Measurements from ENCODE around the gene TBC1D9B.

The TBC1D9B gene

DNA sequence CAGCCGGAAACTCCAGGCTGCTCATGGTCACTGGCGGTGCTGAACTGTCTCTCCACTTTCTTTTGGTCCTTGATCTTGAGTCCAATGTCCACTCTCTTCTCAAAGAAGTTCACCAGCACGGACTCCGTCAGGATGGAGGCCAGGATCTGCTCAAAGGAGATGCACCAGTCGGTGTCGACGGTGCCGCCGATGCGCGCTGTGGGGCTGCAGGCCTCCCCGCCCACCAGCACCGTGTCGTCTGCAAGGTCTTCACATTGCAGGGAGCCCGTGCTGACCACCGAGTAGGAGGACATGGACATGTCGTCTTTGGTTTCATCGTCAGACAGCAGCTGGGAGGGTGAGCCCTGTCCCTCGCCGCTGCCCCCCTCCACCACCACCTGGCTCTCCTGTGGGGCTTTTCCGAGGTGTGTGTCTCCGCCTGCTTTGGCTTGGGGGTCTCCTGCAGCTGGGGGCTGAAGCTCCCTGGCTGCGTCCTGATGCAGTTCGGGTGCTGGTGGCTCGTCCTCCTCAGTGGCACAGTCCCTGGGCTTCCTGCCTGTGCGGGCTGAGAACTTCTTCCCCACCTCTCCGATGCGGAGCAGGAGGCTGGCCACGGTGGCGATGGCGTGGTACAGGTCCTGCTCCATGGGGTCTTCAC is 44.1 kb downstream of the TBC1D9B start:
- peaks cover 0 to 64% (median 58%) of the 10 kb centered on the region in 5 donors for H3K36me3 ChIP-seq (ENCODE audit: control insufficient read depth in 5 of 5, insufficient read depth in 5 of 5, low read length in 5 of 5)
- peaks cover 0 to 7% (median 5%) of the 10 kb centered on the region in 5 donors for H3K9me3 ChIP-seq (ENCODE audit: control insufficient read depth in 5 of 5, low read length in 5 of 5)
- H3K27ac ChIP-seq (ENCODE audit: low read depth, low read length), result no peak overlapping the region
- no peaks in the 10 kb centered on the region for H3K27me3 ChIP-seq (ENCODE audit: control insufficient read depth in 5 of 5, insufficient read depth in 4 of 5, low read length in 5 of 5)
- no peak overlapping the region for H3K4me3 ChIP-seq (ENCODE audit: low read depth in 1 of 5, low read length in 5 of 5)
- no peak overlapping the region for H3K9ac ChIP-seq (ENCODE audit: low read length in 5 of 5)
- H3K4me1 ChIP-seq (ENCODE audit: control insufficient read depth in 5 of 5, insufficient read depth in 5 of 5, low read length in 5 of 5), result peaks cover 0 to 20% (median 10%) of the 10 kb centered on the region in 5 donors

GRCh38 chr5:179862891-179863290 is 44.8 kb downstream of the TBC1D9B start:
- H3K27me3 ChIP-seq (ENCODE audit: control insufficient read depth in 5 of 5, insufficient read depth in 4 of 5, low read length in 5 of 5), result no peaks in the 10 kb centered on the region
- no peak overlapping the region for H3K4me3 ChIP-seq (ENCODE audit: low read depth in 1 of 5, low read length in 5 of 5)
- peaks cover 0 to 7% (median 5%) of the 10 kb centered on the region in 5 donors for H3K9me3 ChIP-seq (ENCODE audit: control insufficient read depth in 5 of 5, low read length in 5 of 5)
- no peak overlapping the region for H3K9ac ChIP-seq (ENCODE audit: low read length in 5 of 5)
- H3K27ac ChIP-seq (ENCODE audit: low read depth, low read length), result no peak overlapping the region
- peaks cover 0 to 27% (median 14%) of the 10 kb centered on the region in 5 donors for H3K4me1 ChIP-seq (ENCODE audit: control insufficient read depth in 5 of 5, insufficient read depth in 5 of 5, low read length in 5 of 5)
- H3K36me3 ChIP-seq (ENCODE audit: control insufficient read depth in 5 of 5, insufficient read depth in 5 of 5, low read length in 5 of 5), result peaks cover 0 to 58% (median 54%) of the 10 kb centered on the region in 5 donors

DNA sequence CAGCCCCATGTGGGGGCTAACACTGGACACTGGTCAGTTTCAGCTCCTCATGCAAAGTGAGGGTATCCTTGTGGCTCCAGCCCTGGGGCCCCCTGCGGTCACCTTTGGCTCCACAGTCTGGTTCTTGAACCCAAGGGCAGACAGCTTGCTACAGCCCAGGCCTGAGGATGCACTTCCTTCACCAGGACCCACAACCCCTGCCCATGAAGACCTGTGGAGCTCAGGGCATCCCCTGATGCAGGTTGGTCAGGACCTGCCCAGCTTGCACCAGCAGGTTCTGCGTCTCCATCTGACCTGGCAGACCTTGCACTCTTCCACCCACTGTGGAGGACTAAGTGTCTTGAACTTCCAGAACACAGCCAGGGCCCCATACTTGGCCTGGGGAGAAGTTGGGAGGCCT is 45.4 kb downstream of the TBC1D9B start:
- Histone ChIP-seq H3K36me3 (ENCODE audit: control insufficient read depth in 5 of 5, insufficient read depth in 5 of 5, low read length in 5 of 5) (peaks cover 0 to 53% (median 49%) of the 10 kb centered on the region in 5 donors), H3K4me3 (ENCODE audit: low read depth in 1 of 5, low read length in 5 of 5) (no peak overlapping the region), H3K9me3 (ENCODE audit: control insufficient read depth in 5 of 5, low read length in 5 of 5) (peaks cover 0 to 7% (median 5%) of the 10 kb centered on the region in 5 donors), H3K9ac (ENCODE audit: low read length in 5 of 5) (no peak overlapping the region), H3K27me3 (ENCODE audit: control insufficient read depth in 5 of 5, insufficient read depth in 4 of 5, low read length in 5 of 5) (no peaks in the 10 kb centered on the region), H3K27ac (ENCODE audit: low read depth, low read length) (no peak overlapping the region), H3K4me1 (ENCODE audit: control insufficient read depth in 5 of 5, insufficient read depth in 5 of 5, low read length in 5 of 5) (peaks cover 2 to 32% (median 20%) of the 10 kb centered on the region in 5 donors)

DNA sequence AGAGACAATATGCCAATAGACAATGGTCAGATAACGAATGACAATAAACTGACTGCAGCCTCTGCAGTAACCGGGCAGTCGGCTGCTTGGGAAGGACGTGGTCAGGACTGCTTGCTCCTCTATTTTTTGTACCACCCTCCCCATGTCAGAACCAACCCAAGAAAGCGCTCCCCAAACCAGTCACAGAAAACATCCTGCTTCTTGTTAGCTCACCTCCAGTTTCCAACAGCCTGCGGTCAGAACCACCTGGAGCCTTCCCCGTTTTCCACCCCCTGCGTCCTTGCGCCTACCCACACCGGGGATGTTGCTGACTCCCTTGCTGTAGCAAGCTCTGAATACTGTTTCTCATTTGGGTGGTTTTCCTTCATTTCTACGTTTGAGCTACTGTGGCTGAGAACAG is 47.4 kb downstream of the TBC1D9B start:
- Histone ChIP-seq H3K36me3 (ENCODE audit: control insufficient read depth in 5 of 5, insufficient read depth in 5 of 5, low read length in 5 of 5) (peaks cover 0 to 35% (median 33%) of the 10 kb centered on the region in 5 donors), H3K9ac (ENCODE audit: low read length in 5 of 5) (no peak overlapping the region), H3K9me3 (ENCODE audit: control insufficient read depth in 5 of 5, low read length in 5 of 5) (peaks cover 0 to 7% (median 5%) of the 10 kb centered on the region in 5 donors), H3K4me3 (ENCODE audit: low read depth in 1 of 5, low read length in 5 of 5) (no peak overlapping the region), H3K4me1 (ENCODE audit: control insufficient read depth in 5 of 5, insufficient read depth in 5 of 5, low read length in 5 of 5) (peaks cover 2 to 28% (median 21%) of the 10 kb centered on the region in 5 donors), H3K27me3 (ENCODE audit: control insufficient read depth in 5 of 5, insufficient read depth in 4 of 5, low read length in 5 of 5) (no peaks in the 10 kb centered on the region), H3K27ac (ENCODE audit: low read depth, low read length) (no peak overlapping the region)

DNA sequence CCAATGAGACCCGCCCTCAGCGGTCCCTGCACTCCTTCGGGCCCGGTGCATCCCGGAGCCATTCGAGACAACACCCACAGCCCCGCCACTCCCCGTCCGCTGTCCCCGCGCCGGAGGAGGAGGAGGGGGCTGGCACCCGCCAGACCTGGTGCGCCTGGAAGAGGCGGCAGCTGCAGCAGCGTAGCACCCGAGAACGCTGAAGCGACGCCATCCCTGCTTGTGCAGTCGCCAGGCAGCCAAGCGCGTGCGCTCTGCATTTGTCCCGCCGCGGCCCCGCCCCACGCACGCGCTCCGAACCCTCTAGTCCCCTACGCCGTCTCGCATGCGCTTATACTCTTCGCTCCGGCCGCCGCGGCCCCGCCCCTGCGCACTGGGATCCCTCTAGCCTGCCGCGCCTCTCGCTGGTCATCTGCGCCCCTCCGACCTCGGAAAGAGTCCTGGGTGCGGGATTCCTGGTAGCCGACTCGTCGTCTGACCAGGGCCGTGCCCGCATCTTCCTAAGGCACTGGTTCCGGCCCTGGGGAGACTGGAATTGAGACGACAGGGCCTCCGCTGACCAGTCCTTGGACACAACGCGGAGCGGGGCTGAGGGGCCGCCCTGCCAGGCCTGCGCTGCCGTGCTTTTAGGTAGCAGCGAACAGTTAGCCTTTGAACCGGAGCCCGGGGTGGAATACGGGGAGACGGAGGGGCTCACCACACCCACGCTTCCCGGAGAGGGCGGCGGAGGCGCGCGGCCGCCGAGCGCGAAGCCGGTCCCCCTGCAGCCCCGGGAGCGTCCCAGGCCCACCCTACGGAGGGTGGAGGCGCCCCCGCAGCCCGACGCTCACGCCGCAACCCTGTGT is 48.9 kb downstream of the TBC1D9B start, which contains the start of gene MRNIP:
MRNIP (minus strand) TSS at position 232 of the 842 bp plus-strand sequence; CDS start at position 211, 21 bp downstream.
- Histone ChIP-seq H3K4me3 (ENCODE audit: low read depth in 1 of 5, low read length in 5 of 5) (peak within 1 kb of the TSS; percentile 86 to 96 (median 93)), H3K9ac (ENCODE audit: low read length in 5 of 5) (peak within 1 kb of the TSS in 4 of 5 donors; percentile 77 to 88 (median 82)), H3K27me3 (ENCODE audit: control insufficient read depth in 5 of 5, insufficient read depth in 4 of 5, low read length in 5 of 5) (no peaks in the 10 kb centered on the region), H3K4me1 (ENCODE audit: control insufficient read depth in 5 of 5, insufficient read depth in 5 of 5, low read length in 5 of 5) (peaks cover 2 to 28% (median 21%) of the 10 kb centered on the region in 5 donors), H3K9me3 (ENCODE audit: control insufficient read depth in 5 of 5, low read length in 5 of 5) (peaks cover 0 to 7% (median 5%) of the 10 kb centered on the region in 5 donors), H3K27ac (ENCODE audit: low read depth, low read length) (peak within 1 kb of the TSS; percentile 72), H3K36me3 (ENCODE audit: control insufficient read depth in 5 of 5, insufficient read depth in 5 of 5, low read length in 5 of 5) (peaks cover 0 to 20% (median 19%) of the 10 kb centered on the region in 5 donors)

DNA sequence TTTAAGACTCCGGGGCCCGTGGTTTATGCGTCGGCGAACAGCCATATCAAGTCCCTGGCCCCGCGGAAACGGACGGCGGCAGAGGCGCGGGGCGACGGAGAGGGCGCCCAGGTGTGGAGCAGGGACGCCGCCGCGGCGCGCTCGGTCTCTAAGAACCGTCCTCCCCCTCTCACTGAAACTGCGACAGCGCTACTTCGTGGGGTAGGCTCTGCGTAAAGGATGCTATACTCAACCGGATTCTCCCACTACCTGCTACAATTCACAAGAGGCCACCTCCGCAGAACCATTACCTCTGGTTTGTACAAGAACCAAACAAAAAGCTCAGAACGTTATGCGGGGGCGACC is 49.5 kb downstream of the TBC1D9B start:
- peaks cover 2 to 28% (median 21%) of the 10 kb centered on the region in 5 donors for H3K4me1 ChIP-seq (ENCODE audit: control insufficient read depth in 5 of 5, insufficient read depth in 5 of 5, low read length in 5 of 5)
- H3K9me3 ChIP-seq (ENCODE audit: control insufficient read depth in 5 of 5, low read length in 5 of 5), result peaks cover 0 to 7% (median 5%) of the 10 kb centered on the region in 5 donors
- H3K36me3 ChIP-seq (ENCODE audit: control insufficient read depth in 5 of 5, insufficient read depth in 5 of 5, low read length in 5 of 5), result peaks cover 0 to 14% (median 14%) of the 10 kb centered on the region in 5 donors
- no peaks in the 10 kb centered on the region for H3K27me3 ChIP-seq (ENCODE audit: control insufficient read depth in 5 of 5, insufficient read depth in 4 of 5, low read length in 5 of 5)
- H3K4me3 ChIP-seq (ENCODE audit: low read depth in 1 of 5, low read length in 5 of 5), result peak overlapping the region; percentile 86 to 96 (median 93)
- peak overlapping the region in 4 of 5 donors; percentile 53 to 88 (median 74) for H3K9ac ChIP-seq (ENCODE audit: low read length in 5 of 5)
- peak overlapping the region; percentile 46 for H3K27ac ChIP-seq (ENCODE audit: low read depth, low read length)

- Histone ChIP-seq H3K27me3 (ENCODE audit: control insufficient read depth in 5 of 5, insufficient read depth in 4 of 5, low read length in 5 of 5) (no peaks in the 10 kb centered on the region), H3K27ac (ENCODE audit: low read depth, low read length) (no peak overlapping the region), H3K9me3 (ENCODE audit: control insufficient read depth in 5 of 5, low read length in 5 of 5) (no peaks in the 10 kb centered on the region), H3K4me3 (ENCODE audit: low read depth in 1 of 5, low read length in 5 of 5) (no peak overlapping the region), H3K4me1 (ENCODE audit: control insufficient read depth in 5 of 5, insufficient read depth in 5 of 5, low read length in 5 of 5) (peaks cover 2 to 27% (median 13%) of the 10 kb centered on the region in 5 donors), H3K36me3 (ENCODE audit: control insufficient read depth in 5 of 5, insufficient read depth in 5 of 5, low read length in 5 of 5) (peaks cover 0 to 35% (median 32%) of the 10 kb centered on the region in 5 donors), H3K9ac (ENCODE audit: low read length in 5 of 5) (no peak overlapping the region)
Measured at GRCh38 chr5:179854356-179854755, 53.3 kb downstream of the TBC1D9B start.

DNA sequence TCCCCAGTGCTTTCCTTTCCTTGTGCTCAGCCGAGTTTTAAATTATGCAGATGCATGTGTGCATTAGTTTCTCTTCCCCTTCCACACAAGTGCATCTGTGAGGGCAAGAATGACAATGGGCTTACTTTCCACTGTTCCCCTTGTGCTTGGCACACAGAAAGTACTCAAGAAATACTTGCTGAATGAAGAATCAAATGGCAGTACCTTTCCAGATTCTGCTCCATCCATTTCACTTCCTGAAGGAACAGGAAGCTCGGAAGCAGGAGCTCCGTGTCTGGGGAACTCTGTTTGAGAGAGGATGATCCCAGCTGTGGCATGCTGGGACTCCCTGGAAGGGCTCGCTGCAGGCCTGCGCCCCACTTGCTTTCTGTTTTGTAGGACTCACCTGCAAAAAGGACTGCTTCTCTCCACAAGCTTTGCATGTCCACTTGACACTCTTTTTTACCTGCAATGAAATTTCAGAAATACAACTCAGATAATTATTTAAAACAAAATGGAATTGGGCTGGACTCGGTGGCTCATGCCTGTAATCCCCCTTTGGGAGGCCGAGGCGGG is 54.6 kb downstream of the TBC1D9B start:
- no peaks in the 10 kb centered on the region for H3K27me3 ChIP-seq (ENCODE audit: control insufficient read depth in 5 of 5, insufficient read depth in 4 of 5, low read length in 5 of 5)
- peaks cover 5 to 48% (median 40%) of the 10 kb centered on the region in 5 donors for H3K36me3 ChIP-seq (ENCODE audit: control insufficient read depth in 5 of 5, insufficient read depth in 5 of 5, low read length in 5 of 5)
- no peak overlapping the region for H3K4me3 ChIP-seq (ENCODE audit: low read depth in 1 of 5, low read length in 5 of 5)
- no peak overlapping the region for H3K27ac ChIP-seq (ENCODE audit: low read depth, low read length)
- H3K4me1 ChIP-seq (ENCODE audit: control insufficient read depth in 5 of 5, insufficient read depth in 5 of 5, low read length in 5 of 5), result peaks cover 2 to 14% (median 8%) of the 10 kb centered on the region in 5 donors
- H3K9ac ChIP-seq (ENCODE audit: low read length in 5 of 5), result peak overlapping the region in 1 of 5 donors; percentile 48
- no peaks in the 10 kb centered on the region for H3K9me3 ChIP-seq (ENCODE audit: control insufficient read depth in 5 of 5, low read length in 5 of 5)

DNA sequence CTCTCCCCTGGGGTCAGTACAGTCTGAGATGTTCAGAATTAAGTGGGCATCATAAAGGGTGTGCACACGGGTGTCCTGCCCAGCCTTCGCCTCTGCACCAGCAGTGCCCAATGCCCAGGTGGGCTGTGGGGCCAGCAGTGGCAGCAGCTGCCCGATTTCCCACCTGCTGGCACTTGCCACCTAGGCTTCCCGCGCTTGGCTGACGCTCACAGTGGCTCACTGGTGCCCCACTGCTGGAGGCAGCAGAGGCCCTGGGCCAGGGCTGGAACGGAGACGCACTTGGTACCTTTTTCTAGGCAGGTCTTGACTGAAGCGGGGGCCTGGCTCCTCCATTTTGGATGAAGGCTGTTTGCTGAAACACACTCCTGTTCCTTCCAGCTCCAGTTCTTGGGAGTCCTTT is 66.1 kb downstream of the TBC1D9B start:
- Histone ChIP-seq H3K9me3 (ENCODE audit: control insufficient read depth in 5 of 5, low read length in 5 of 5) (peaks cover 0 to 3% (median 2%) of the 10 kb centered on the region in 5 donors), H3K27ac (ENCODE audit: low read depth, low read length) (no peak overlapping the region), H3K36me3 (ENCODE audit: control insufficient read depth in 5 of 5, insufficient read depth in 5 of 5, low read length in 5 of 5) (peaks cover 2 to 64% (median 56%) of the 10 kb centered on the region in 5 donors), H3K4me1 (ENCODE audit: control insufficient read depth in 5 of 5, insufficient read depth in 5 of 5, low read length in 5 of 5) (peaks cover 0 to 4% (median 0%) of the 10 kb centered on the region in 5 donors), H3K9ac (ENCODE audit: low read length in 5 of 5) (no peak overlapping the region), H3K4me3 (ENCODE audit: low read depth in 1 of 5, low read length in 5 of 5) (no peak overlapping the region), H3K27me3 (ENCODE audit: control insufficient read depth in 5 of 5, insufficient read depth in 4 of 5, low read length in 5 of 5) (no peaks in the 10 kb centered on the region)
